Sigmoid colon (tissue), 7 donors: ENCODE measurements around the gene EBP. TPM values are rescaled to one million over a fixed set of nuclear protein-coding genes. Genes with fewer than 3 reads are reported as not detected.
A peak's percentile ranks its signal among the peaks of the same experiment; 100 is the strongest.

Experiments
- DNase-seq: peaks from one replicate; pipeline ENCODE4 v3.0.0-alpha.2; 2019
- H3K27ac ChIP-seq, 4 donors: fragments of 200-600 bp; sonication (generic); one replicate each; pipeline ENCODE4 v1.5.1; 2016 to 2019; ENCODE audit warnings: mild to moderate bottlenecking in 1 of 4
- H3K27me3 ChIP-seq, 3 donors: fragments of 200-600 bp; sonication (generic); one replicate each; pipeline ENCODE4 v1.5.1; 2019; ENCODE audit warnings: mild to moderate bottlenecking in 1 of 3
- H3K36me3 ChIP-seq, 4 donors: fragments of 200-600 bp; sonication (generic); one replicate each; pipeline ENCODE4 v1.5.1; 2016 to 2019
- H3K4me1 ChIP-seq, 4 donors: fragments of 200-600 bp; sonication (generic); one replicate each; pipeline ENCODE4 v1.5.1; 2017 to 2019
- H3K4me3 ChIP-seq, 4 donors: fragments of 200-600 bp; sonication (generic); one replicate each; pipeline ENCODE4 v1.5.1; 2017 to 2019; ENCODE audit warnings: mild to moderate bottlenecking in 2 of 4, moderate library complexity in 1 of 4
- H3K9me3 ChIP-seq, 4 donors: fragments of 200-600 bp in 3 of 4; sonication (generic) in 3 of 4; one replicate each; pipeline versions ENCODE4 v1.5.1 to v1.6.1; 2013 to 2019
- CTCF ChIP-seq, 4 experiments: fragments of 450-650 bp in 3 of 4; fragments of 200-600 bp in 1 of 4; IDR thresholded peaks; one replicate each; pipeline ENCODE4 v1.5.1; 2016 to 2019; ENCODE audit warnings: antibody characterized with exemption in 4 of 4, mild to moderate bottlenecking in 3 of 4, moderate library complexity in 2 of 4
- EP300 ChIP-seq, 4 donors: sonication (generic); formaldehyde crosslinking; IDR thresholded peaks; one replicate each; pipeline ENCODE4 v1.6.1; 2017; ENCODE audit warnings: antibody characterized with exemption in 4 of 4
- POLR2A ChIP-seq, 2 donors: fragments of 450-650 bp; IDR thresholded peaks; one replicate each; pipeline ENCODE4 v1.6.1; 2016; ENCODE audit warnings: antibody characterized with exemption in 2 of 2, mild to moderate bottlenecking in 2 of 2, moderate library complexity in 2 of 2
- POLR2AphosphoS5 ChIP-seq, 4 donors: sonication (generic); formaldehyde crosslinking; IDR thresholded peaks; one replicate each; pipeline ENCODE4 v1.6.1; 2017; ENCODE audit warnings: antibody characterized with exemption in 4 of 4
- WGBS, 2 donors: extraction: QIAGEN DNeasy Blood & Tissue Kit; methylation state at CpG; one replicate each; pipeline ENCODE4 v1.1.7; 2013; 5-methylcytosine and 5-hydroxymethylcytosine counted together
- intact Hi-C: fragments of 100-400 bp; cut with DNase I; formaldehyde crosslinking; loops from one replicate; pipeline ENCODE4 v1.15.1; 2023
- polyA plus RNA-seq, 3 donors: library from polyadenylated mRNA; stranded (reverse); fragments of 200-250 nt; gene quantifications; one replicate each; pipeline ENCODE4 v1.2.3, GENCODE V29; 2013
- total RNA-seq, 4 donors: library from RNA; depleted of rRNA; stranded (reverse); fragments of >200 nt; gene quantifications; one replicate each; pipeline ENCODE4 v1.1.0, GENCODE V29; 2016
- donor health status: healthy with polysubstance abuse.
- donor health status: Bipolar disorder and iron deficiency.
- donor health status: healthy.

EBP gene
- total and polyA plus RNA-seq, 7 donors: 14.3 to 310 (median 25.3) TPM

- intact Hi-C loops: loop anchor here (2.0 kb wide), 1 partner anchor 25 kb away; no protein-coding TSS in a partner anchor
- 37 to 40% methylated on average over 19 of the region's 19 CpGs for WGBS, 2 donors
- peak; percentile 75 for DNase-seq
These were observed 52.2 kb downstream of the EBP start for GRCh38 chrX:48573690-48574269.

GRCh38 chrX:48574270-48575266 lies 53.0 kb downstream of the EBP start, which contains the start of gene RBM3:
TSS of gene RBM3 (plus strand) at chrX:48574484. CDS start at chrX:48575181, 697 bp downstream.
- peaks cover 0 to 15% (median 14%) of the 10 kb centered on the region in 4 donors for H3K4me1 ChIP-seq
- WGBS, 2 donors: 0% methylated on average over 71 of the region's 71 CpGs
- TF ChIP-seq EP300 (IDR thresholded peaks at IDR 0.05) (no peak), POLR2AphosphoS5 (IDR thresholded peaks at IDR 0.05) (peak; percentile 91 to 97 (median 96)), POLR2A (IDR thresholded peaks at IDR 0.05) (peak; percentile 88 to 93), CTCF (IDR thresholded peaks at IDR 0.05) (peak in 3 of 4 experiments; percentile 26 to 29 (median 26))
- peaks cover 5 to 41% (median 21%) of the 10 kb centered on the region in 4 donors for H3K36me3 ChIP-seq
- no peaks in the 10 kb centered on the region for H3K9me3 ChIP-seq
- DNase-seq: peak; percentile 97
- peak within 1 kb of the TSS; percentile 54 to 76 (median 73) for H3K4me3 ChIP-seq
- intact Hi-C loops: loop anchor here (2.0 kb wide), 1 partner anchor 24 kb away; no protein-coding TSS in a partner anchor
- H3K27ac ChIP-seq: peak within 1 kb of the TSS; percentile 95 to 99 (median 96)
- H3K27me3 ChIP-seq: no peaks in the 10 kb centered on the region

More at GRCh38 chrX:48573690-48574269, 52.2 kb downstream of the EBP start:
- H3K4me3 ChIP-seq: peak overlapping the region; percentile 54 to 76 (median 73)
- peaks cover 5 to 36% (median 21%) of the 10 kb centered on the region in 4 donors for H3K36me3 ChIP-seq
- no peaks in the 10 kb centered on the region for H3K27me3 ChIP-seq
- H3K9me3 ChIP-seq: no peaks in the 10 kb centered on the region
- H3K27ac ChIP-seq: peak overlapping the region; percentile 95 to 99 (median 96)
- peaks cover 0 to 15% (median 14%) of the 10 kb centered on the region in 4 donors for H3K4me1 ChIP-seq
- TF ChIP-seq CTCF (IDR thresholded peaks at IDR 0.05): no peak
- TF ChIP-seq EP300 (IDR thresholded peaks at IDR 0.05): no peak
- no peak for TF ChIP-seq POLR2A (IDR thresholded peaks at IDR 0.05)
- no peak for TF ChIP-seq POLR2AphosphoS5 (IDR thresholded peaks at IDR 0.05)

GRCh38 chrX:48575642-48576041 lies 54.0 kb downstream of the EBP start:
- Histone ChIP-seq H3K9me3 (no peaks in the 10 kb centered on the region), H3K27ac (peak overlapping the region; percentile 95 to 99 (median 96)), H3K36me3 (peaks cover 5 to 41% (median 21%) of the 10 kb centered on the region in 4 donors), H3K4me3 (peak overlapping the region in 3 of 4 donors; percentile 72 to 76 (median 74)), H3K27me3 (no peaks in the 10 kb centered on the region), H3K4me1 (peaks cover 0 to 15% (median 14%) of the 10 kb centered on the region in 4 donors)
- TF ChIP-seq POLR2AphosphoS5 (IDR thresholded peaks at IDR 0.05) (no peak), POLR2A (IDR thresholded peaks at IDR 0.05) (no peak), CTCF (IDR thresholded peaks at IDR 0.05) (no peak), EP300 (IDR thresholded peaks at IDR 0.05) (no peak)
- intact Hi-C loops: loop anchor here (2.0 kb wide), 1 partner anchor 23 kb away; no protein-coding TSS in a partner anchor
- WGBS, 2 donors: 74 to 85% methylated on average over 13 of the region's 13 CpGs
- no peak for DNase-seq

GRCh38 chrX:48576108-48576507 lies 54.5 kb downstream of the EBP start:
- no peak for DNase-seq

More at GRCh38 chrX:48576108-48576507, 54.5 kb downstream of the EBP start:
- Histone ChIP-seq H3K36me3 (peaks cover 5 to 41% (median 21%) of the 10 kb centered on the region in 4 donors), H3K27me3 (no peaks in the 10 kb centered on the region), H3K9me3 (no peaks in the 10 kb centered on the region), H3K27ac (peak overlapping the region; percentile 95 to 99 (median 96)), H3K4me3 (peak overlapping the region in 2 of 4 donors; percentile 72 to 76), H3K4me1 (peaks cover 0 to 15% (median 14%) of the 10 kb centered on the region in 4 donors)
- intact Hi-C loops: no loop called here
- TF ChIP-seq EP300 (IDR thresholded peaks at IDR 0.05): no peak
- TF ChIP-seq POLR2AphosphoS5 (IDR thresholded peaks at IDR 0.05): no peak
- TF ChIP-seq POLR2A (IDR thresholded peaks at IDR 0.05): no peak
- no peak for TF ChIP-seq CTCF (IDR thresholded peaks at IDR 0.05)
- WGBS, 2 donors: 49 to 70% methylated on average over 6 of the region's 6 CpGs
